Prostate gland (tissue), 2 donors: ENCODE results near the gene EYA4.

Source experiments
- CTCF ChIP-seq, 4 experiments: fragments of 200-600 bp in 2 of 4; fragments of 450-650 bp in 2 of 4; sonication (generic) in 2 of 4; IDR thresholded peaks; 1 replicate in 3 of 4; 2 replicates in 1 of 4; pipeline ENCODE4 v1.5.1; 2016 to 2019; ENCODE audit warnings: antibody characterized with exemption in 4 of 4, mild to moderate bottlenecking in 2 of 4, moderate library complexity in 2 of 4
- POLR2A ChIP-seq: fragments of 450-650 bp; IDR thresholded peaks from one replicate; pipeline ENCODE4 v1.6.1; 2016; ENCODE audit warnings: antibody characterized with exemption, mild to moderate bottlenecking
- POLR2AphosphoS5 ChIP-seq: sonication (generic); formaldehyde crosslinking; IDR thresholded peaks from one replicate; pipeline ENCODE4 v1.6.1; 2017; ENCODE audit warnings: antibody characterized with exemption

DNA sequence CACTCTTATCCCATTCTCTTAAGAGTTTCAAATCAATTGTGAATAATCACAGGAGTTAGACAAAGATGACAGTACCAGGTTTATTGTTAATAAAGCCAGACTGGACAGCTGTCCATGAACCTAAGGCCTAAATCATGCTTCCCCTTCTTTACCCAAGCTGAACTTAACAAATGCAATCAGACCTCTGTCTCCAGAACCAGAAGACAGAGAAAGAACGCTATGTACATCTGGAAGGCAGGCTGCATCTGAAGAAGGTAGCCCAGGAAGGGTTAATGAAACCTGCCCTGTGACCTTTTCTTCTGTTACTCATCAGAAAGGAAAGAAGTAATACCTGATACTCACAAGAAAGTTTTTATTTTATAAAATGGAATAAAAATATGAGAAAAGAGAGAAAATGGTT, 118.6 kb downstream of the EYA4 start:
- no peak for TF ChIP-seq CTCF (IDR thresholded peaks at IDR 0.05)
- no peak for TF ChIP-seq POLR2A
- TF ChIP-seq POLR2AphosphoS5: no peak
